ENCODE measurements around the gene ABCG2. TPM values are rescaled to one million over a fixed set of nuclear protein-coding genes. Genes with fewer than 3 reads are reported as not detected.

Gene ABCG2
- total RNA-seq, 1 experiment from 2014 or later = 3.8 TPM

DNA sequence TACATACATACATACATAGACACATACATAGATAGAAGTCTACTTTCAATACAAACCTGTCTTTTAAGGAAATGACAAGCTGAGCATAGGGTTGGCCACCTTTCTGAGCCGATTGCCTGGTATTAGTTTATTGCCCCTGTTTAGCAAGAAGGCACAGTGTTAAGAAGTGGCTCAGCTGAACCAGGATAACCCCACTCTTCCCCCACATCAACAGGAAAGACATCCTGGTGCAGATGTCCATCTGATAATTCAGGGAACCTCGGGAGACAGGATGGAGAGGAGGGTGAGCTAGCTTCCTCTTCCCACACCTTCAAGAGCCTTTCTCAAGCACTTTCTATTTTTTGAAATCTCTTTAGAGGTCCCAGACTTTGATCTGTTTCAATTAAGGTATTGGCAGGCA is 98.7 kb downstream of the ABCG2 start:
- ATAC-seq = no peak

DNA sequence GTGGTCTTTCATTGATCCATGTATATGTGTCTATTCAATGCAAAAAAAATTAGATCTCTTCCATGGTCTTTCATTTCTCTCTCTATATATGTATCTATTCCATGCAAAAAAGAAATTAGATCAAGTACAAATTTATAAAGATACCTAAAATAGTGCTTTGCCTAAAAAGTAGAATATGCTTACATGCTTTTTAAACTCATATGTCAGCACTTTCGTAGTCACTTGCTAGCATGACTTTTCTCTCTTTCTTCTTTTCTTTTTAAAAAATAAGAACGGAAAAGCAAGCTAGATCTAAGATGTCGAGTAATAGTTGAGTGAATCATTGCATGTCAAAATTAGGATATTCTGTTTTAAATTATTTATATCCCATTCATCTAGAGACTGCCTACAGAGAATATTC is 100.1 kb downstream of the ABCG2 start:
- H3K27me3 Mint-ChIP-seq (ENCODE audit: low read depth) = no peaks in the 10 kb centered on the region
- no peak overlapping the region for H3K4me3 Mint-ChIP-seq
- ATAC-seq = no peak
- TF ChIP-seq ATF1 (CRISPR knock-in tag; IDR thresholded peaks at IDR 0.05) = no peak
- TF ChIP-seq FOXJ3 (CRISPR knock-in tag; IDR thresholded peaks at IDR 0.05; ENCODE audit: borderline replicate concordance) = no peak
- TF ChIP-seq, protein P1, sequence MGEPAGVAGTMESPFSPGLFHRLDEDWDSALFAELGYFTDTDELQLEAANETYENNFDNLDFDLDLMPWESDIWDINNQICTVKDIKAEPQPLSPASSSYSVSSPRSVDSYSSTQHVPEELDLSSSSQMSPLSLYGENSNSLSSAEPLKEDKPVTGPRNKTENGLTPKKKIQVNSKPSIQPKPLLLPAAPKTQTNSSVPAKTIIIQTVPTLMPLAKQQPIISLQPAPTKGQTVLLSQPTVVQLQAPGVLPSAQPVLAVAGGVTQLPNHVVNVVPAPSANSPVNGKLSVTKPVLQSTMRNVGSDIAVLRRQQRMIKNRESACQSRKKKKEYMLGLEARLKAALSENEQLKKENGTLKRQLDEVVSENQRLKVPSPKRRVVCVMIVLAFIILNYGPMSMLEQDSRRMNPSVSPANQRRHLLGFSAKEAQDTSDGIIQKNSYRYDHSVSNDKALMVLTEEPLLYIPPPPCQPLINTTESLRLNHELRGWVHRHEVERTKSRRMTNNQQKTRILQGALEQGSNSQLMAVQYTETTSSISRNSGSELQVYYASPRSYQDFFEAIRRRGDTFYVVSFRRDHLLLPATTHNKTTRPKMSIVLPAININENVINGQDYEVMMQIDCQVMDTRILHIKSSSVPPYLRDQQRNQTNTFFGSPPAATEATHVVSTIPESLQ (CRISPR knock-in tag; IDR thresholded peaks at IDR 0.05) = no peak
- TF ChIP-seq SP1 (CRISPR knock-in tag; conservative IDR thresholded peaks at IDR 0.05) = no peak
- TF ChIP-seq ZNF263 (CRISPR knock-in tag; IDR thresholded peaks at IDR 0.05; ENCODE audit: low read depth) = no peak
- TF ChIP-seq MXD4 (CRISPR knock-in tag; IDR thresholded peaks at IDR 0.05; ENCODE audit: borderline replicate concordance) = no peak
- no peak for TF ChIP-seq NFYB (CRISPR knock-in tag; conservative IDR thresholded peaks at IDR 0.05; ENCODE audit: low read depth)
- no peak for TF ChIP-seq ZNF423 (CRISPR knock-in tag; IDR thresholded peaks at IDR 0.05)
- TF ChIP-seq ZNF396 (CRISPR knock-in tag; IDR thresholded peaks at IDR 0.05; ENCODE audit: borderline replicate concordance) = no peak
- TF ChIP-seq, protein P2, sequence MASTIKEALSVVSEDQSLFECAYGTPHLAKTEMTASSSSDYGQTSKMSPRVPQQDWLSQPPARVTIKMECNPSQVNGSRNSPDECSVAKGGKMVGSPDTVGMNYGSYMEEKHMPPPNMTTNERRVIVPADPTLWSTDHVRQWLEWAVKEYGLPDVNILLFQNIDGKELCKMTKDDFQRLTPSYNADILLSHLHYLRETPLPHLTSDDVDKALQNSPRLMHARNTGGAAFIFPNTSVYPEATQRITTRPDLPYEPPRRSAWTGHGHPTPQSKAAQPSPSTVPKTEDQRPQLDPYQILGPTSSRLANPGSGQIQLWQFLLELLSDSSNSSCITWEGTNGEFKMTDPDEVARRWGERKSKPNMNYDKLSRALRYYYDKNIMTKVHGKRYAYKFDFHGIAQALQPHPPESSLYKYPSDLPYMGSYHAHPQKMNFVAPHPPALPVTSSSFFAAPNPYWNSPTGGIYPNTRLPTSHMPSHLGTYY (CRISPR knock-in tag; IDR thresholded peaks at IDR 0.05) = no peak
- no peak for TF ChIP-seq JUN (CRISPR knock-in tag; IDR thresholded peaks at IDR 0.05)
- no peak for TF ChIP-seq TEAD4 (CRISPR knock-in tag; IDR thresholded peaks at IDR 0.05)
- TF ChIP-seq, protein P3, sequence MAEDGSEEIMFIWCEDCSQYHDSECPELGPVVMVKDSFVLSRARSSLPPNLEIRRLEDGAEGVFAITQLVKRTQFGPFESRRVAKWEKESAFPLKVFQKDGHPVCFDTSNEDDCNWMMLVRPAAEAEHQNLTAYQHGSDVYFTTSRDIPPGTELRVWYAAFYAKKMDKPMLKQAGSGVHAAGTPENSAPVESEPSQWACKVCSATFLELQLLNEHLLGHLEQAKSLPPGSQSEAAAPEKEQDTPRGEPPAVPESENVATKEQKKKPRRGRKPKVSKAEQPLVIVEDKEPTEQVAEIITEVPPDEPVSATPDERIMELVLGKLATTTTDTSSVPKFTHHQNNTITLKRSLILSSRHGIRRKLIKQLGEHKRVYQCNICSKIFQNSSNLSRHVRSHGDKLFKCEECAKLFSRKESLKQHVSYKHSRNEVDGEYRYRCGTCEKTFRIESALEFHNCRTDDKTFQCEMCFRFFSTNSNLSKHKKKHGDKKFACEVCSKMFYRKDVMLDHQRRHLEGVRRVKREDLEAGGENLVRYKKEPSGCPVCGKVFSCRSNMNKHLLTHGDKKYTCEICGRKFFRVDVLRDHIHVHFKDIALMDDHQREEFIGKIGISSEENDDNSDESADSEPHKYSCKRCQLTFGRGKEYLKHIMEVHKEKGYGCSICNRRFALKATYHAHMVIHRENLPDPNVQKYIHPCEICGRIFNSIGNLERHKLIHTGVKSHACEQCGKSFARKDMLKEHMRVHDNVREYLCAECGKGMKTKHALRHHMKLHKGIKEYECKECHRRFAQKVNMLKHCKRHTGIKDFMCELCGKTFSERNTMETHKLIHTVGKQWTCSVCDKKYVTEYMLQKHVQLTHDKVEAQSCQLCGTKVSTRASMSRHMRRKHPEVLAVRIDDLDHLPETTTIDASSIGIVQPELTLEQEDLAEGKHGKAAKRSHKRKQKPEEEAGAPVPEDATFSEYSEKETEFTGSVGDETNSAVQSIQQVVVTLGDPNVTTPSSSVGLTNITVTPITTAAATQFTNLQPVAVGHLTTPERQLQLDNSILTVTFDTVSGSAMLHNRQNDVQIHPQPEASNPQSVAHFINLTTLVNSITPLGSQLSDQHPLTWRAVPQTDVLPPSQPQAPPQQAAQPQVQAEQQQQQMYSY (CRISPR knock-in tag; IDR thresholded peaks at IDR 0.05) = no peak
- TF ChIP-seq, protein P4, sequence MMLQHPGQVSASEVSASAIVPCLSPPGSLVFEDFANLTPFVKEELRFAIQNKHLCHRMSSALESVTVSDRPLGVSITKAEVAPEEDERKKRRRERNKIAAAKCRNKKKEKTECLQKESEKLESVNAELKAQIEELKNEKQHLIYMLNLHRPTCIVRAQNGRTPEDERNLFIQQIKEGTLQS (CRISPR knock-in tag; conservative IDR thresholded peaks at IDR 0.05) = no peak
- TF ChIP-seq ZNF219 (CRISPR knock-in tag; IDR thresholded peaks at IDR 0.05; ENCODE audit: borderline replicate concordance) = no peak
- DNase-seq (ENCODE audit: low spot score) = no peak
- no peaks in the 10 kb centered on the region for H3K4me1 Mint-ChIP-seq
- no peak overlapping the region for H3K27ac Mint-ChIP-seq
- H3K9me3 Mint-ChIP-seq = no peaks in the 10 kb centered on the region
- ChIA-PET CTCF (interaction anchor here (1.3 to 2.0 kb wide), 2 partner anchors 25 to 153 kb away, joined by 5 to 7 read pairs; no protein-coding TSS in a partner anchor), POLR2A (no interaction called here)
- peaks cover 41% of the 10 kb centered on the region for H3K36me3 Mint-ChIP-seq

More for the DNA sequence above, 98.7 kb downstream of the ABCG2 start:
- Mint-ChIP-seq H3K27ac (no peak overlapping the region), H3K36me3 (peaks cover 53% of the 10 kb centered on the region), H3K4me1 (no peaks in the 10 kb centered on the region), H3K9me3 (no peaks in the 10 kb centered on the region), H3K27me3 (ENCODE audit: low read depth) (no peaks in the 10 kb centered on the region), H3K4me3 (no peak overlapping the region)
- TF ChIP-seq, protein P5, sequence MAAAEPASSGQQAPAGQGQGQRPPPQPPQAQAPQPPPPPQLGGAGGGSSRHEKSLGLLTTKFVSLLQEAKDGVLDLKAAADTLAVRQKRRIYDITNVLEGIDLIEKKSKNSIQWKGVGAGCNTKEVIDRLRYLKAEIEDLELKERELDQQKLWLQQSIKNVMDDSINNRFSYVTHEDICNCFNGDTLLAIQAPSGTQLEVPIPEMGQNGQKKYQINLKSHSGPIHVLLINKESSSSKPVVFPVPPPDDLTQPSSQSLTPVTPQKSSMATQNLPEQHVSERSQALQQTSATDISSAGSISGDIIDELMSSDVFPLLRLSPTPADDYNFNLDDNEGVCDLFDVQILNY (CRISPR knock-in tag; IDR thresholded peaks at IDR 0.05) = no peak
- no peak for TF ChIP-seq SP1 (CRISPR knock-in tag; conservative IDR thresholded peaks at IDR 0.05)
- no peak for TF ChIP-seq CREM (CRISPR knock-in tag; IDR thresholded peaks at IDR 0.05)
- TF ChIP-seq, protein P6, sequence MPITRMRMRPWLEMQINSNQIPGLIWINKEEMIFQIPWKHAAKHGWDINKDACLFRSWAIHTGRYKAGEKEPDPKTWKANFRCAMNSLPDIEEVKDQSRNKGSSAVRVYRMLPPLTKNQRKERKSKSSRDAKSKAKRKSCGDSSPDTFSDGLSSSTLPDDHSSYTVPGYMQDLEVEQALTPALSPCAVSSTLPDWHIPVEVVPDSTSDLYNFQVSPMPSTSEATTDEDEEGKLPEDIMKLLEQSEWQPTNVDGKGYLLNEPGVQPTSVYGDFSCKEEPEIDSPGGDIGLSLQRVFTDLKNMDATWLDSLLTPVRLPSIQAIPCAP (CRISPR knock-in tag; IDR thresholded peaks at IDR 0.05) = no peak
- TF ChIP-seq, protein P7, sequence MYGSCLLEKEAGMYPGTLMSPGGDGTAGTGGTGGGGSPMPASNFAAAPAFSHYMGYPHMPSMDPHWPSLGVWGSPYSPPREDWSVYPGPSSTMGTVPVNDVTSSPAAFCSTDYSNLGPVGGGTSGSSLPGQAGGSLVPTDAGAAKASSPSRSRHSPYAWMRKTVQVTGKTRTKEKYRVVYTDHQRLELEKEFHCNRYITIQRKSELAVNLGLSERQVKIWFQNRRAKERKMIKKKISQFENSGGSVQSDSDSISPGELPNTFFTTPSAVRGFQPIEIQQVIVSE (CRISPR knock-in tag; IDR thresholded peaks at IDR 0.05; ENCODE audit: borderline replicate concordance) = no peak
- TF ChIP-seq, protein P8, sequence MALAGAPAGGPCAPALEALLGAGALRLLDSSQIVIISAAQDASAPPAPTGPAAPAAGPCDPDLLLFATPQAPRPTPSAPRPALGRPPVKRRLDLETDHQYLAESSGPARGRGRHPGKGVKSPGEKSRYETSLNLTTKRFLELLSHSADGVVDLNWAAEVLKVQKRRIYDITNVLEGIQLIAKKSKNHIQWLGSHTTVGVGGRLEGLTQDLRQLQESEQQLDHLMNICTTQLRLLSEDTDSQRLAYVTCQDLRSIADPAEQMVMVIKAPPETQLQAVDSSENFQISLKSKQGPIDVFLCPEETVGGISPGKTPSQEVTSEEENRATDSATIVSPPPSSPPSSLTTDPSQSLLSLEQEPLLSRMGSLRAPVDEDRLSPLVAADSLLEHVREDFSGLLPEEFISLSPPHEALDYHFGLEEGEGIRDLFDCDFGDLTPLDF (CRISPR knock-in tag; IDR thresholded peaks at IDR 0.05) = no peak
- POLR2A ChIA-PET = no interaction called here
- DNase-seq (ENCODE audit: low spot score) = no peak
- CTCF ChIA-PET = no interaction called here

Data from WTC11 (cell line).